IMR-90 (cell line): ENCODE results near the gene CPNE6. TPM values are rescaled to one million over a fixed set of nuclear protein-coding genes. Genes with fewer than 3 reads are reported as not detected.

Experiments used
- ATAC-seq: fragments of 200-7000 bp; cut with Tn5 transposase; 2 replicates; pipeline ENCODE4 v1.9.1; 2020; ENCODE audit warnings: low read depth, mild to moderate bottlenecking, moderate library complexity
- BruUV-seq: library from RNA; stranded (reverse); fragments of 400-500 nt; replicated peaks from 2 replicates; lab custom pipeline; 2021; lab: Mats Ljungman, UMichigan
- CTCF ChIA-PET: fragments of 300-600 bp; formaldehyde crosslinking; extraction: SDS; loops from one replicate; lab custom pipeline; 2021; ENCODE audit warnings: antibody characterized with exemption; lab: Yijun Ruan, JAX
- POLR2A ChIA-PET: fragments of 300-600 bp; sonication (Branson Sonifier 250); formaldehyde crosslinking; loops from one replicate; lab custom pipeline; 2022; ENCODE audit warnings: antibody characterized with exemption; ENCODE audit not compliant: unreplicated experiment; lab: Charles Lee
- DNase-seq: peaks from one replicate; pipeline ENCODE4 v3.0.0; 2013
- H2AFZ ChIP-seq: replicated peaks from 2 replicates; pipeline ENCODE3; 2013; ENCODE audit warnings: low read length, mild to moderate bottlenecking; ENCODE audit not compliant: poor library complexity
- H2AK5ac ChIP-seq: 2 replicates; pipeline ENCODE4 v1.6.1; 2013; ENCODE audit warnings: low read depth, low read length, inconsistent platforms
- H2AK9ac ChIP-seq: replicated peaks from 2 replicates; pipeline ENCODE3; 2013; ENCODE audit warnings: mild to moderate bottlenecking, low read depth, low read length, moderate library complexity; ENCODE audit not compliant: poor library complexity
- H2BK120ac ChIP-seq: 2 replicates; pipeline ENCODE4 v1.6.1; 2013; ENCODE audit warnings: low read depth, low read length, inconsistent platforms
- H2BK15ac ChIP-seq: 3 replicates; pipeline ENCODE4 v1.6.1; 2013; ENCODE audit warnings: low read depth, low read length, inconsistent platforms
- H2BK20ac ChIP-seq: 2 replicates; pipeline ENCODE4 v1.6.1; 2013; ENCODE audit warnings: low read depth, mild to moderate bottlenecking, inconsistent platforms, low read length, moderate library complexity
- H2BK5ac ChIP-seq: 2 replicates; pipeline ENCODE4 v1.6.1; 2013; ENCODE audit warnings: mild to moderate bottlenecking, low read depth, low read length, inconsistent platforms; ENCODE audit not compliant: poor library complexity, severe bottlenecking
- H3K14ac ChIP-seq: replicated peaks from 2 replicates; pipeline ENCODE4 v1.6.1; 2013; ENCODE audit warnings: low read depth, low read length, inconsistent platforms
- H3K18ac ChIP-seq: 2 replicates; pipeline ENCODE4 v1.6.1; 2013; ENCODE audit warnings: low read depth, low read length, control low read depth
- H3K23ac ChIP-seq: 2 replicates; pipeline ENCODE4 v1.6.1; 2013; ENCODE audit warnings: low read depth, low read length, inconsistent platforms
- H3K27ac ChIP-seq: 2 replicates; pipeline ENCODE4 v1.5.1; 2013; ENCODE audit warnings: mild to moderate bottlenecking, control low read depth, low read length; ENCODE audit not compliant: insufficient read depth
- H3K27me3 ChIP-seq: 2 replicates; pipeline ENCODE4 v1.6.1; 2013; ENCODE audit warnings: low read length; ENCODE audit not compliant: control insufficient read depth, insufficient read depth
- H3K36me3 ChIP-seq: 2 replicates; pipeline ENCODE4 v1.6.1; 2013; ENCODE audit warnings: low read length, mixed read lengths; ENCODE audit not compliant: control insufficient read depth, insufficient read depth
- H3K4ac ChIP-seq: 2 replicates; pipeline ENCODE4 v1.6.1; 2013; ENCODE audit warnings: low read depth, low read length, inconsistent platforms
- H3K4me1 ChIP-seq: 2 replicates; pipeline ENCODE4 v1.6.1; 2013; ENCODE audit warnings: low read length, mixed read lengths; ENCODE audit not compliant: control insufficient read depth, insufficient read depth
- H3K4me2 ChIP-seq: 2 replicates; pipeline ENCODE4 v1.6.1; 2013; ENCODE audit warnings: low read depth, mild to moderate bottlenecking, control low read depth, low read length, moderate library complexity
- H3K4me3 ChIP-seq: 2 replicates; pipeline ENCODE4 v1.5.1; 2013; ENCODE audit warnings: low read depth, mild to moderate bottlenecking, control low read depth, low read length, moderate library complexity; ENCODE audit not compliant: insufficient read depth
- H3K56ac ChIP-seq: 2 replicates; pipeline ENCODE4 v1.6.1; 2013; ENCODE audit warnings: low read length, inconsistent platforms; ENCODE audit not compliant: insufficient read depth; ENCODE audit errors: extremely low read depth
- H3K79me1 ChIP-seq, 2 experiments: 2 replicates each; pipeline ENCODE4 v1.6.1; 2013; ENCODE audit warnings: low read length in 2 of 2, inconsistent platforms in 1 of 2, low read depth in 1 of 2
- H3K9ac ChIP-seq: 2 replicates; pipeline ENCODE4 v1.6.1; 2013; ENCODE audit warnings: low read depth, low read length, control low read depth
- H3K9me1 ChIP-seq: 2 replicates; pipeline ENCODE4 v1.6.1; 2013; ENCODE audit warnings: low read length, inconsistent platforms; ENCODE audit not compliant: insufficient read depth
- H3K9me3 ChIP-seq: 2 replicates; pipeline ENCODE4 v1.6.1; 2013; ENCODE audit warnings: low read length; ENCODE audit not compliant: control insufficient read depth, insufficient read depth
- H4K20me1 ChIP-seq: 2 replicates; pipeline ENCODE4 v1.6.1; 2013; ENCODE audit warnings: low read length, inconsistent platforms; ENCODE audit not compliant: insufficient read depth
- H4K5ac ChIP-seq: 2 replicates; pipeline ENCODE4 v1.6.1; 2013; ENCODE audit warnings: mild to moderate bottlenecking, low read depth, low read length, control low read depth
- H4K8ac ChIP-seq, 2 experiments: 2 replicates each; pipeline ENCODE4 v1.6.1; 2013; ENCODE audit warnings: low read depth in 2 of 2, low read length in 2 of 2, control low read depth in 1 of 2, inconsistent platforms in 1 of 2
- H4K91ac ChIP-seq: 2 replicates; pipeline ENCODE4 v1.6.1; 2013; ENCODE audit warnings: low read depth, low read length, inconsistent platforms; ENCODE audit not compliant: insufficient read depth
- BHLHE40 ChIP-seq: fragments of 150-350 bp; IDR thresholded peaks from 2 replicates; pipeline ENCODE4 v1.6.1; 2016; ENCODE audit warnings: mild to moderate bottlenecking, low read depth, low read length
- CEBPB ChIP-seq: IDR thresholded peaks from 2 replicates; pipeline ENCODE4 v1.6.1; 2012; ENCODE audit warnings: low read depth, low read length, improper control_type of control experiment
- CHD1 ChIP-seq: IDR thresholded peaks from 2 replicates; pipeline ENCODE4 v1.6.1; 2012; ENCODE audit warnings: low read depth, low read length, improper control_type of control experiment
- FOS ChIP-seq: fragments of 150-350 bp; IDR thresholded peaks from 2 replicates; pipeline ENCODE4 v1.6.1; 2016; ENCODE audit warnings: low read depth, low read length
- MAFK ChIP-seq: IDR thresholded peaks from 2 replicates; pipeline ENCODE4 v1.6.1; 2012; ENCODE audit warnings: low read depth, low read length, improper control_type of control experiment
- MAZ ChIP-seq: IDR thresholded peaks from 2 replicates; pipeline ENCODE4 v1.6.1; 2012; ENCODE audit warnings: low read depth, mild to moderate bottlenecking, low read length, improper control_type of control experiment, moderate library complexity, borderline replicate concordance
- NFE2L2 ChIP-seq: fragments of 150-350 bp; IDR thresholded peaks from 2 replicates; pipeline ENCODE4 v1.6.1; 2016; ENCODE audit warnings: low read depth, mild to moderate bottlenecking, low read length
- POLR2A ChIP-seq: IDR thresholded peaks from 2 replicates; pipeline ENCODE4 v1.6.1; 2012; ENCODE audit warnings: mild to moderate bottlenecking, low read depth, low read length
- RAD21 ChIP-seq: IDR thresholded peaks from 2 replicates; pipeline ENCODE4 v1.6.1; 2012; ENCODE audit warnings: low read length, improper control_type of control experiment
- RCOR1 ChIP-seq: IDR thresholded peaks from 2 replicates; pipeline ENCODE4 v1.6.1; 2012; ENCODE audit warnings: mild to moderate bottlenecking, low read length, improper control_type of control experiment; ENCODE audit not compliant: insufficient replicate concordance
- RFX5 ChIP-seq: IDR thresholded peaks from 2 replicates; pipeline ENCODE4 v1.8.0; 2012; ENCODE audit warnings: low read depth, mild to moderate bottlenecking, low read length, moderate library complexity
- SMC3 ChIP-seq: fragments of 150-350 bp; IDR thresholded peaks from 2 replicates; pipeline ENCODE4 v1.6.1; 2016; ENCODE audit warnings: low read depth, mild to moderate bottlenecking, antibody characterized with exemption, low read length, moderate library complexity
- WGBS, 2 experiments: methylation state at CpG; one replicate each; pipeline versions ENCODE4 v1.1.5 to v1.1.7; 2013; ENCODE audit warnings: missing lambda C conversion rate in 2 of 2; ENCODE audit not compliant: insufficient read length in 1 of 2; ENCODE audit errors: extremely low coverage in 2 of 2; 5-methylcytosine and 5-hydroxymethylcytosine counted together
- dilution Hi-C: fragments of 300-500 bp; cut with HindIII; formaldehyde crosslinking; loops from one replicate; pipeline ENCODE4 v1.14.3; 2018; ENCODE audit warnings: low sequenced_read_pairs; ENCODE audit not compliant: unreplicated experiment
- in situ Hi-C: fragments of 300-500 bp; cut with MboI; formaldehyde crosslinking; loops from 3 replicates; pipeline ENCODE4 v1.14.3; 2019; ENCODE audit warnings: low sequenced_read_pairs, inconsistent platforms, mixed read lengths
- intact Hi-C: fragments of 100-400 bp; cut with micrococcal nuclease; formaldehyde crosslinking; loops from 2 replicates; pipeline ENCODE4 v1.10.0; 2022
- polyA plus RNA-seq, 3 experiments: library from polyadenylated mRNA; depleted of rRNA; stranded (reverse); fragments of >200 nt; gene quantifications; 2 replicates each; pipeline ENCODE4 v1.2.3, GENCODE V29; 2012; ENCODE audit warnings: low replicate concordance in 1 of 3
- total RNA-seq: library from RNA; depleted of rRNA; stranded (reverse); fragments of >200 nt; gene quantifications from 2 replicates; pipeline ENCODE4 v1.2.3, GENCODE V29; 2012
- TF ChIP-seq, protein P1 (sequence below): fragments of 150-350 bp; IDR thresholded peaks from 2 replicates; pipeline ENCODE4 v1.6.1; 2016; ENCODE audit warnings: low read depth, mild to moderate bottlenecking, low read length, moderate library complexity, borderline replicate concordance
- TF ChIP-seq, protein P2 (sequence below): fragments of 150-350 bp; IDR thresholded peaks from 2 replicates; pipeline ENCODE4 v1.6.1; 2017; ENCODE audit warnings: mild to moderate bottlenecking, antibody characterized with exemption, low read length, low read depth
- TF ChIP-seq, protein P3 (sequence below): conservative IDR thresholded peaks from 2 replicates; pipeline ENCODE4 v1.5.1; 2012; ENCODE audit warnings: mild to moderate bottlenecking, low read depth, low read length, improper control_type of control experiment

Gene CPNE6
- total and polyA plus RNA-seq, 2 of the 4 experiments (the other 2 are of a cell fraction): not detected

DNA sequence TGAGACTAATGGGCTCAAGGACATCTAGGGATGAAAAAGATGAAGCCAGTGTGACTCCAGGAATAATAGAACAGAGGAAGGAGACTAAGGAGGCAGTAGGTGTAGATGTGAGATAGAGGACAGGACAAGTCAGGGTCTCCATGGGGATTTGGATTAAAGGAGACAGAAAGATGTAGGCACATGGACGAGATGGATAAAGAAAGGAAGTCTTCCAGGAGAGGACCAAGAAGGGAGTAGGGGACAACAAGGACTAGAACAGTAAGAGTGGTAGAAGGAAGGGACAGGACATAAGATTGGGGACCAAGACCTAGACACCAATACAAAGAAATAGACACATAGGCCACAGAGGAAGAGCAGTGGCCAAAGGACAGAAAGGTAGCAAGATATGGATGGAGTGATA, 15.6 kb downstream of the CPNE6 start:
- Histone ChIP-seq H3K36me3 (no peaks in the 10 kb centered on the region), H2AFZ (no peak overlapping the region), H3K9me1 (no peaks in the 10 kb centered on the region), H3K14ac (no peak overlapping the region), H4K20me1 (no peaks in the 10 kb centered on the region), H2BK120ac (no peak overlapping the region), H3K9me3 (no peaks in the 10 kb centered on the region), H3K4me1 (no peaks in the 10 kb centered on the region), H2BK20ac (no peak overlapping the region), H2AK5ac (no peak overlapping the region), H3K9ac (no peak overlapping the region), H3K23ac (no peak overlapping the region), H3K4me3 (no peak overlapping the region), H3K27ac (no peak overlapping the region), H2BK5ac (no peak overlapping the region), H3K79me1 (no peaks in the 10 kb centered on the region), H4K5ac (no peak overlapping the region), H3K56ac (no peak overlapping the region), H4K91ac (no peak overlapping the region), H2AK9ac (no peak overlapping the region), H3K27me3 (peaks cover 41% of the 10 kb centered on the region), H3K18ac (no peak overlapping the region), H3K4me2 (no peak overlapping the region), H2BK15ac (no peak overlapping the region), H3K4ac (no peak overlapping the region), H4K8ac (no peak overlapping the region)
- no peak for DNase-seq
- ChIA-PET CTCF (interaction anchor here (1.7 kb wide), 1 partner anchor 28 kb away, joined by 6 read pairs; no protein-coding TSS in a partner anchor), POLR2A (no interaction called here)
- intact Hi-C loops: no loop called here
- in situ Hi-C loops: no loop called here
- ATAC-seq: no peak
- TF ChIP-seq MAFK (no peak), POLR2A (no peak), RFX5 (no peak), MAZ (no peak), RCOR1 (no peak), RAD21 (no peak), CHD1 (no peak), NFE2L2 (no peak), BHLHE40 (no peak), SMC3 (no peak), CEBPB (no peak), FOS (no peak)
- TF ChIP-seq, protein P1, sequence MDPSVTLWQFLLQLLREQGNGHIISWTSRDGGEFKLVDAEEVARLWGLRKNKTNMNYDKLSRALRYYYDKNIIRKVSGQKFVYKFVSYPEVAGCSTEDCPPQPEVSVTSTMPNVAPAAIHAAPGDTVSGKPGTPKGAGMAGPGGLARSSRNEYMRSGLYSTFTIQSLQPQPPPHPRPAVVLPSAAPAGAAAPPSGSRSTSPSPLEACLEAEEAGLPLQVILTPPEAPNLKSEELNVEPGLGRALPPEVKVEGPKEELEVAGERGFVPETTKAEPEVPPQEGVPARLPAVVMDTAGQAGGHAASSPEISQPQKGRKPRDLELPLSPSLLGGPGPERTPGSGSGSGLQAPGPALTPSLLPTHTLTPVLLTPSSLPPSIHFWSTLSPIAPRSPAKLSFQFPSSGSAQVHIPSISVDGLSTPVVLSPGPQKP: no peak
- TF ChIP-seq, protein P2, sequence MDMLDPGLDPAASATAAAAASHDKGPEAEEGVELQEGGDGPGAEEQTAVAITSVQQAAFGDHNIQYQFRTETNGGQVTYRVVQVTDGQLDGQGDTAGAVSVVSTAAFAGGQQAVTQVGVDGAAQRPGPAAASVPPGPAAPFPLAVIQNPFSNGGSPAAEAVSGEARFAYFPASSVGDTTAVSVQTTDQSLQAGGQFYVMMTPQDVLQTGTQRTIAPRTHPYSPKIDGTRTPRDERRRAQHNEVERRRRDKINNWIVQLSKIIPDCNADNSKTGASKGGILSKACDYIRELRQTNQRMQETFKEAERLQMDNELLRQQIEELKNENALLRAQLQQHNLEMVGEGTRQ: no peak
- TF ChIP-seq, protein P3, sequence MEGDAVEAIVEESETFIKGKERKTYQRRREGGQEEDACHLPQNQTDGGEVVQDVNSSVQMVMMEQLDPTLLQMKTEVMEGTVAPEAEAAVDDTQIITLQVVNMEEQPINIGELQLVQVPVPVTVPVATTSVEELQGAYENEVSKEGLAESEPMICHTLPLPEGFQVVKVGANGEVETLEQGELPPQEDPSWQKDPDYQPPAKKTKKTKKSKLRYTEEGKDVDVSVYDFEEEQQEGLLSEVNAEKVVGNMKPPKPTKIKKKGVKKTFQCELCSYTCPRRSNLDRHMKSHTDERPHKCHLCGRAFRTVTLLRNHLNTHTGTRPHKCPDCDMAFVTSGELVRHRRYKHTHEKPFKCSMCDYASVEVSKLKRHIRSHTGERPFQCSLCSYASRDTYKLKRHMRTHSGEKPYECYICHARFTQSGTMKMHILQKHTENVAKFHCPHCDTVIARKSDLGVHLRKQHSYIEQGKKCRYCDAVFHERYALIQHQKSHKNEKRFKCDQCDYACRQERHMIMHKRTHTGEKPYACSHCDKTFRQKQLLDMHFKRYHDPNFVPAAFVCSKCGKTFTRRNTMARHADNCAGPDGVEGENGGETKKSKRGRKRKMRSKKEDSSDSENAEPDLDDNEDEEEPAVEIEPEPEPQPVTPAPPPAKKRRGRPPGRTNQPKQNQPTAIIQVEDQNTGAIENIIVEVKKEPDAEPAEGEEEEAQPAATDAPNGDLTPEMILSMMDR: no peak
- dilution Hi-C loops: no loop called here
- BruUV-seq: no TSS peak
- WGBS, 2 experiments: 20% methylated on average over 1 of the region's 1 CpG; no CpG with 5 or more reads in 1 of the 2 experiments
